ENCODE measurements around the gene STK17A.

The STK17A gene

DNA sequence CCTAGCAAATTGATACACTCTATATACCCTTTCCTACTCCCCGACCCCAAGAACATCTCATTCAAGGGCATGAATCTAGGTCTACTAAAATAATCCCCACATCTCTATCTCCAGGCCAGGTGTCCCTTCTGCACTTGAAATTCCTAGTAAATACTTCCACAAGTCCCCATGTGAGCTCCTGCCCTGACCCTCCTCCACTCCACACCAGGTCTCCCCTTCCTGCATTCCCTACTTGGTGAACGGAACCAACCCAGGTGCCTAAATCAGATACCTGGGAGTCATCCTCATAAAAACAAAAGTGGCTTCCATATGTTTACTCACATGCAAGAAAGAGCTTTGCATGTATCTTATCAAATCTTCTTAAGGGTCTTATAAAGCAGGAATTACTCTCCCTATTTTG lies 77.2 kb downstream of the STK17A start:
- no peak for ATAC-seq

DNA sequence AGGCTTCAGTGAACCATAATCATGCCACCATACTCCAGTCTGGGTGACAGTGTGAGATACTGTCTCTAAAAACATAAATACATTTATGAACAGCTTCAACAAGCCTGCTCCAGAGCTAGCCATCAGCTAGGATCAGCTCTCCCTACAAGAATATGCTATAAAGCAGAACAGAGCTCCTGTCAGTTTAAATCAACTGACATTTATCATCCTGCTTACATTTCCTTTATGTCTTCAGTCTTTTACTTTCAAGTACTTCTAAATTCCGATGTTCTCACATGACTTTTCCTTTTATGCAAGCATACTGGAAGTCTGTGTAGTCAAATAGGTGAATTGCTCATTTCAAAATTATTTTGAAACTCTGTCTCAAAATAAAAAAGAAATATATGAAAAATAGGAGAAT lies 81.8 kb downstream of the STK17A start:
- peak; percentile 93 for ATAC-seq
- TF ChIP-seq CSDC2 (CRISPR knock-in tag; IDR thresholded peaks at IDR 0.05) (no peak), ZC3H10 (CRISPR knock-in tag; IDR thresholded peaks at IDR 0.05) (peak; percentile 92; the same call in 1 of the 2 replicates), PATZ1 (CRISPR knock-in tag; IDR thresholded peaks at IDR 0.05; ENCODE audit: borderline replicate concordance) (no peak; the same call in 1 of the 2 replicates), TOX (CRISPR knock-in tag; IDR thresholded peaks at IDR 0.05; ENCODE audit: borderline replicate concordance) (peak; percentile 92), ZFP30 (CRISPR knock-in tag; IDR thresholded peaks at IDR 0.05) (no peak), RARB (CRISPR knock-in tag; IDR thresholded peaks at IDR 0.05) (peak; percentile 58; the same call in 1 of the 2 replicates), GLIS3 (CRISPR knock-in tag; IDR thresholded peaks at IDR 0.05) (no peak), ZNF70 (CRISPR knock-in tag; IDR thresholded peaks at IDR 0.05) (no peak), PPARA (CRISPR knock-in tag; IDR thresholded peaks at IDR 0.05; ENCODE audit: borderline replicate concordance) (no peak), CSRNP3 (CRISPR knock-in tag; IDR thresholded peaks at IDR 0.05) (no peak), TCF4 (CRISPR knock-in tag; IDR thresholded peaks at IDR 0.05; ENCODE audit: borderline replicate concordance) (no peak), POU6F1 (CRISPR knock-in tag; IDR thresholded peaks at IDR 0.05; ENCODE audit: borderline replicate concordance, low read depth) (0 out of 2 replicates have a peak, but pooled peaks have one; percentile 54), SNAI2 (CRISPR knock-in tag; IDR thresholded peaks at IDR 0.05) (no peak), ISL1 (CRISPR knock-in tag; IDR thresholded peaks at IDR 0.05) (peak; percentile 79), ZNF565 (CRISPR knock-in tag; conservative IDR thresholded peaks at IDR 0.05; ENCODE audit: low read depth) (no peak), OSR1 (CRISPR knock-in tag; IDR thresholded peaks at IDR 0.05) (no peak), ZNF8 (CRISPR knock-in tag; IDR thresholded peaks at IDR 0.05) (no peak), BACH2 (CRISPR knock-in tag; IDR thresholded peaks at IDR 0.05; ENCODE audit: borderline replicate concordance) (no peak), ARNTL (CRISPR knock-in tag; IDR thresholded peaks at IDR 0.05; ENCODE audit: borderline replicate concordance, low read depth) (no peak)
- TF ChIP-seq, protein P1, sequence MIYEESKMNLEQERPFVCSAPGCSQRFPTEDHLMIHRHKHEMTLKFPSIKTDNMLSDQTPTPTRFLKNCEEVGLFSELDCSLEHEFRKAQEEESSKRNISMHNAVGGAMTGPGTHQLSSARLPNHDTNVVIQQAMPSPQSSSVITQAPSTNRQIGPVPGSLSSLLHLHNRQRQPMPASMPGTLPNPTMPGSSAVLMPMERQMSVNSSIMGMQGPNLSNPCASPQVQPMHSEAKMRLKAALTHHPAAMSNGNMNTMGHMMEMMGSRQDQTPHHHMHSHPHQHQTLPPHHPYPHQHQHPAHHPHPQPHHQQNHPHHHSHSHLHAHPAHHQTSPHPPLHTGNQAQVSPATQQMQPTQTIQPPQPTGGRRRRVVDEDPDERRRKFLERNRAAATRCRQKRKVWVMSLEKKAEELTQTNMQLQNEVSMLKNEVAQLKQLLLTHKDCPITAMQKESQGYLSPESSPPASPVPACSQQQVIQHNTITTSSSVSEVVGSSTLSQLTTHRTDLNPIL (CRISPR knock-in tag; IDR thresholded peaks at IDR 0.05; ENCODE audit: low read depth) = no peak
- TF ChIP-seq, protein P2, sequence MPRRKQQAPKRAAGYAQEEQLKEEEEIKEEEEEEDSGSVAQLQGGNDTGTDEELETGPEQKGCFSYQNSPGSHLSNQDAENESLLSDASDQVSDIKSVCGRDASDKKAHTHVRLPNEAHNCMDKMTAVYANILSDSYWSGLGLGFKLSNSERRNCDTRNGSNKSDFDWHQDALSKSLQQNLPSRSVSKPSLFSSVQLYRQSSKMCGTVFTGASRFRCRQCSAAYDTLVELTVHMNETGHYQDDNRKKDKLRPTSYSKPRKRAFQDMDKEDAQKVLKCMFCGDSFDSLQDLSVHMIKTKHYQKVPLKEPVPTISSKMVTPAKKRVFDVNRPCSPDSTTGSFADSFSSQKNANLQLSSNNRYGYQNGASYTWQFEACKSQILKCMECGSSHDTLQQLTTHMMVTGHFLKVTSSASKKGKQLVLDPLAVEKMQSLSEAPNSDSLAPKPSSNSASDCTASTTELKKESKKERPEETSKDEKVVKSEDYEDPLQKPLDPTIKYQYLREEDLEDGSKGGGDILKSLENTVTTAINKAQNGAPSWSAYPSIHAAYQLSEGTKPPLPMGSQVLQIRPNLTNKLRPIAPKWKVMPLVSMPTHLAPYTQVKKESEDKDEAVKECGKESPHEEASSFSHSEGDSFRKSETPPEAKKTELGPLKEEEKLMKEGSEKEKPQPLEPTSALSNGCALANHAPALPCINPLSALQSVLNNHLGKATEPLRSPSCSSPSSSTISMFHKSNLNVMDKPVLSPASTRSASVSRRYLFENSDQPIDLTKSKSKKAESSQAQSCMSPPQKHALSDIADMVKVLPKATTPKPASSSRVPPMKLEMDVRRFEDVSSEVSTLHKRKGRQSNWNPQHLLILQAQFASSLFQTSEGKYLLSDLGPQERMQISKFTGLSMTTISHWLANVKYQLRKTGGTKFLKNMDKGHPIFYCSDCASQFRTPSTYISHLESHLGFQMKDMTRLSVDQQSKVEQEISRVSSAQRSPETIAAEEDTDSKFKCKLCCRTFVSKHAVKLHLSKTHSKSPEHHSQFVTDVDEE (CRISPR knock-in tag; IDR thresholded peaks at IDR 0.05) = no peak

More for the DNA sequence above, 77.2 kb downstream of the STK17A start:
- no peak for TF ChIP-seq CSRNP3 (CRISPR knock-in tag; IDR thresholded peaks at IDR 0.05)
- no peak for TF ChIP-seq PPARA (CRISPR knock-in tag; IDR thresholded peaks at IDR 0.05; ENCODE audit: borderline replicate concordance)
- TF ChIP-seq ZC3H10 (CRISPR knock-in tag; IDR thresholded peaks at IDR 0.05) = no peak
- no peak for TF ChIP-seq ZNF565 (CRISPR knock-in tag; conservative IDR thresholded peaks at IDR 0.05; ENCODE audit: low read depth)
- TF ChIP-seq ISL1 (CRISPR knock-in tag; IDR thresholded peaks at IDR 0.05) = no peak
- no peak for TF ChIP-seq PATZ1 (CRISPR knock-in tag; IDR thresholded peaks at IDR 0.05; ENCODE audit: borderline replicate concordance)
- TF ChIP-seq BACH2 (CRISPR knock-in tag; IDR thresholded peaks at IDR 0.05; ENCODE audit: borderline replicate concordance) = no peak
- no peak for TF ChIP-seq CSDC2 (CRISPR knock-in tag; IDR thresholded peaks at IDR 0.05)
- no peak for TF ChIP-seq RARB (CRISPR knock-in tag; IDR thresholded peaks at IDR 0.05)
- TF ChIP-seq OSR1 (CRISPR knock-in tag; IDR thresholded peaks at IDR 0.05) = no peak
- TF ChIP-seq ZNF8 (CRISPR knock-in tag; IDR thresholded peaks at IDR 0.05) = no peak
- no peak for TF ChIP-seq ZNF70 (CRISPR knock-in tag; IDR thresholded peaks at IDR 0.05)
- TF ChIP-seq TOX (CRISPR knock-in tag; IDR thresholded peaks at IDR 0.05; ENCODE audit: borderline replicate concordance) = no peak

Data from SK-N-SH treated with all-trans-retinoic acid at 6 μM for 48 hours (cell line).